GM19025 (cell line): ENCODE data around the gene REEP3.

ENCODE experiments used
- ATAC-seq: cut with Tn5 transposase; IDR thresholded peaks from one replicate; pipeline ENCODE4 v1.9.1; 2021; ENCODE audit warnings: mild to moderate bottlenecking, low read depth, moderate library complexity; ENCODE audit not compliant: unreplicated experiment

The REEP3 gene

GRCh38 chr10:63583909-63584724, 62.9 kb downstream of the REEP3 start:
- ATAC-seq, result no peak

GRCh38 chr10:63584725-63585035, 63.5 kb downstream of the REEP3 start:
- no peak for ATAC-seq

DNA sequence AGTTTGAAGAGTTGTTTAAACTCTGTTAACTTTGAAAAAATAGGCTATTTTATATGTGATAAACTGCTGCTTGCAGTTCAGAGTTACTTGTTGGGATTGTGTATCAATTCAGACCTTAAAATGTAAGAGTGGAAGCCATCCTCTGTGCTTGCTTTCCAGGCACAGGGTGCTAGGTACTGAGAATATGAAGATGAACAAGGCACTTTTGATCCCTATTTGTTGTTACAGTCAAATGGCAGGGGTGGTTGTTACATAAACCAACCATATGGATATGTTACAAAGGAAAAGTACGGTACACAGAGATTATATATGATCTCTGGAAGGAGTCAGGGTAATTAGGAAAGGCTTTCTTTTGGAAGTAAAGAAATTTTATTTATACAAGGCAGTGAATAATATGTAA, 63.8 kb downstream of the REEP3 start:
- no peak for ATAC-seq

- ATAC-seq, result no peak
These were observed 64.8 kb downstream of the REEP3 start for GRCh38 chr10:63586043-63586442.

- ATAC-seq, result no peak
These were observed 66.0 kb downstream of the REEP3 start for GRCh38 chr10:63587191-63587590.

GRCh38 chr10:63588436-63589167, 67.4 kb downstream of the REEP3 start:
- ATAC-seq, result no peak

DNA sequence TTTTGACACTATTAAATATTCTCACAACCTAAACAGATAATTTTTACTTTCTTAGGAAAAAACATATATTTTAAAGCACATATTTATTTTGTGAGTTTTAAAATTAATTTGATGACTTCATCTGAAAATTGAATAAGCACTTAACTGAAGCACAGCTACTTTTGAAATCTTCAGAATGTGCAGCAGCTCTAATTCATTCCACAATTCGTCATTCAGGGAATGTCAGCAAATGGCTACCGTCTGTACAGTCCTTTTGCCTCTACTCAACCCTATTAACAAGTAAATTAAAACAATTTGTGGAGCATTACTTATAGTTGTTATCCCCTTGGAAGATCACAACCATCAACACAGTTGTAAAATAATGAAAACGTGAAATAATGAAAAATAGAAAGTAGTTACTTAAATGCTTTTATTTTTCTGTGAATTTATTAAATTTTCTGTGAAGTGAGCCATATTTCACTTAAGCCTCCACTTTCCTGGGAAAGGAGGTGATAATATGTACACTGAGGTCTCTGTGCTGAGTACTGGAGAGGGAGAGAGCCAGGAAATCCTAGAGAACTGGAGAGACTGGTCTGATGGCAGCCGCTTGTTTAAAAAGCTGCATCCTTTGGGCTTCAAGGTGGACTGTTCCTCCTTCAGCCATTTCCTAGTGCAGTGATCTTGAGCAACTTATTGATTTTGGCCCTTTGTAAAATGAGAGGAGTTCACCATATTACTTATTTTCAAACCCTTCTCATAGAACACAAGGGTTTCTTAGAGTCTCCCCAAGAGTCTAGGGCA, 70.6 kb downstream of the REEP3 start:
- no peak for ATAC-seq

- no peak for ATAC-seq
These were observed 72.4 kb downstream of the REEP3 start for GRCh38 chr10:63593576-63593975.

DNA sequence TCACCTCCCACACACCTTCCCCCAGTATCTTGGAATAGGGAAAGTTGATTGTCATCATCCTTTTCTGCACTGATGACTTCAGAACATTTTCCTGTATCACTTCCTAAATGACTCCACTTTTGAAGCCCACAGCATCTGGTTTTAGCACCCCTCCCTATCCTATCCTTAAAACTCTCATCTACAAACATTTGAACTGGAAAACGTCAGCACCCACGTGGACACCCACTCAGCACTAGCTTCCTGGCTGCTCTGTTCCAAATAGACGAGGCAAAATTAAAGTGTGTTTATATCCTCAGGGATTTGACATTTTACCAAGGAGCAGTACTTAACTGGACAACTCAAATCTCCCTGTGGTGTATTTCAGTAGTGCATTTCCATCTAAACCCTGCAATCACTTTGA, 73.9 kb downstream of the REEP3 start:
- no peak for ATAC-seq

DNA sequence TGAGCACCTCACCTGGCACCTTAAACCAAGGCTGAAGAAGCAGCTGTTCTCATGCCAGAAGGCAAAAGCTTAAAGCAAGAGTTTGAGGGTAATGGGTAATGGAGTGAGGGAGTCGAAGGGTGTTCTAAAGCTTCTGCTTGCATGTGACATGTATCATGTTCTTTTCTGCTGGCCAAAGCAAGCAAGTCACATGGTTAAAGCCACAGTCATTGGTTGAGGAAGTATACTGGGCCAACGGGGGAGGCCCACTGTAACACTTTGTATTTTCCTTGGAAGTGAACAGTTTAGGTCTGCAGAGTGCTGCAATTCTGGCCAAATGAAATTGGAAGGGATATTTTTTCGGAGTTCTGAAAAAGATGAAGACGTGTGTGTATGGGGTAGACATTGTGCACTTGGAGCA, 75.7 kb downstream of the REEP3 start:
- no peak for ATAC-seq

DNA sequence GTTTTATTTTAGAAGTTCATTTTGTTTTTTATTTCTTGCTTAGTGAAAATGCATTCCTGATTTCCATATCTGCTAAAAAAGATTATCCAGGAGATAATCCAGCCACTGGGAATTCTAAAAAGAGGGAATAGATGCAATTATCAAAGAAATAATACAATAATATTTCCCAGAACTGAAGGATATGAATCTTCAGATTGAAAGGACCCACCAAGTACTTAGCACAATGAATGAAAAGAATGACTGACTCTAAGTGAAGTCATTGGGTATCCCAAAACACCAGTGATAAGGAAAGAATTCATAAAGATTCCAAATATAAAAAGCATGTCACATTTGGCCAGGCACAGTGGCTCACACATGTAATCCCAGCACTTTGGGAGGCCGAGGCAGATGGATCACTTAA, 79.3 kb downstream of the REEP3 start:
- no peak for ATAC-seq

DNA sequence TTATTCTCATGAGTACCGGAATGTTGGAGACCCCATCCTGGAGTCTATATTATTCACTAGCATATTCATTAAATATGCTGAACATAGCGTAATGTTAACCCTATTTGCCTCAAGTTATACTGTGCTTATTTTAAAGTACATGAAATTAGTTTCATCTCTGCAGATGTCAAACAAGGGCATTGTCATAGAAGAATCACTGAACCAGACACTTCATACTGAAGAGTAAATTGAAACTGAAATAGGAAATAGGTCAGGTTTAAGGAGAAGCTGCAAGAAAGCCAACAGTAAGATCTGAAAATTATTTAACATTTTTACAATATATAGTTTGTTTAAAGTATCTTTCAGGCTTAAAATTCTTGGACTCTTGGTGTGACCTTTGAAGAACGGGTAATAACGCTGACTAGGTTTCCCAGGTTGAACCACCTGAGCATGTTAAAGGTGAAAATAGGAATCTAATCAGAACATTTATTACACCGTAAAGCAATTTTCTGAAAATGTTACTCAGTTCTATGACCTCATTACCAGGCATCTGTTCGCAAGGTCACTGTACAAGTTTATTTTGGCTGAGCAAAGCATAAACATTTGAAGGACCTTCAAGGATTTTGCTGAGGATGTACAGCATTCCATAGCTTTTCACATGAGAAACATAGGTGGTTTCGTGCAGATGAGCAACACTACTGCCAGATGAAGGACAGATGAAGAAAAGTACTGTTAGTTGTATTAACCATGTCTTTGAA, 82.7 kb downstream of the REEP3 start:
- peak; percentile 63 for ATAC-seq

DNA sequence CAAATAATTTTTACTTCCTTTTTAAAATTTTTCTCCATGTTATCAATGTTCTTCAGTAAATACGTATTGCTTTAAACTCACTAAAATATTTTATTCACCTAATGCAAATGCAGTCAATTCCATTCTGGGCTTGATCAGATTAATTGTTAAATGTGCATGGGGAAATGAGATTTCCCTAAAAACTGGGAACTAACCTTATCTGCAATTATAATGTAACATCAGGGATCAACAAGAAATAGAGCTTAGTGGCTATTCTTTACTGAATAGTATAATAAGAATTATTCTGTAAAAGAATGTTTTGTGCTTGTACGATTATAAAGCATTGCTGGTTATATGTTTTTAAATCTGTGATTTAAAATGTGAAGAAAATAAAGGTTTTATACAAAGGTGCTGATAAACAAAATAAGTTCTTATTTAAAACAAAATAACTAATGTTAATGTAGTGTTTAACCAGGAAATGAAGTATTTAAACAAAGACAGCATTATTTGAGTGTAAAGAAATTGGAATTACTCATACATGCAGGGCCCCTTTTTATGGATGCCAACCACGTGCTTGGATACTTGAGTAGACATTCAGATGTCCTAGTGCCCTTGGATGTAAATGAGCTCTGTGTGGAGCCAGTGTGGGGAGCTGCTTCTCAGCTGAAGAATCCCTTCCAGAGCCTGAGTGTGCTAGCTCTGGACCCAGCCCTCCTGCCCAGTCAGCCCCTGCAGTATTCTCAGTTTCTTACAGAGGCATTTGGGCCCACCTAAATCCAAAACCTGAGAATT, 84.2 kb downstream of the REEP3 start:
- ATAC-seq, result no peak

DNA sequence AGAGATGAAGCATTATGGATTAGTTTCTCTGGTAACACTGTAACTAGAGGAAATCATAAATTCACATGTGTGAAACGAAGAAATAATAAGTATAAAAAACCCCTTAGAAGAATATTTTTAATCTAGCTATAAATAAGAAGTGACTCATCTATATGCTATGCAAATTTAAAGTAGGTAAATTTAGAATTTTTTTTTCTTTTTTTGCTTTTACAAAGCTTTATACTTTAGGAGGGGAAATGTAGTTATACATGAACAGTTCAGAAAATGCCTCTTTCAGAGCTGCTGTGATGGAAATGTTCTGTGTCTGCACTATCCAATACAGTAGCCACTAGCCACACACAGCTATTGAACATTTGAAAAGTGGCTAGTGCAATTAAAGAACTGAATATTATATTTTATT, 87.3 kb downstream of the REEP3 start:
- ATAC-seq, result no peak

DNA sequence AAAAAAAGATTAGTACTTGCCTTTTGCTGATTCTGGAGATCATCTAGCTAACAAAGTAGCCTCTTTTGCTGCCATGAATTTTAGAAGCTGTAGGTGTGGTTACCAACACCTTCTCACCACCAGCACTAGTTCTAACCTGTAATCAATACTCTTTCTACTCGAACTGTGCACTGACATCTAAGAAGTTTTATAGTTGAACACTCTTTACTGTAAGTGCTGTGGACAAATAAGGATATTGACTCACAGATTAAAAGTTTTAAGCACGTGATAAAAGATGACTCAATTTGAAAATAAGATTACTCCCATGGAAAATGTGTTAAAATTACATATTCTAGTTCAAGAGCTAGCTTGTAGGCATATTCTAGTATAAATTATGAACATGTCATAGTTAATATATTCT, 89.9 kb downstream of the REEP3 start:
- no peak for ATAC-seq

DNA sequence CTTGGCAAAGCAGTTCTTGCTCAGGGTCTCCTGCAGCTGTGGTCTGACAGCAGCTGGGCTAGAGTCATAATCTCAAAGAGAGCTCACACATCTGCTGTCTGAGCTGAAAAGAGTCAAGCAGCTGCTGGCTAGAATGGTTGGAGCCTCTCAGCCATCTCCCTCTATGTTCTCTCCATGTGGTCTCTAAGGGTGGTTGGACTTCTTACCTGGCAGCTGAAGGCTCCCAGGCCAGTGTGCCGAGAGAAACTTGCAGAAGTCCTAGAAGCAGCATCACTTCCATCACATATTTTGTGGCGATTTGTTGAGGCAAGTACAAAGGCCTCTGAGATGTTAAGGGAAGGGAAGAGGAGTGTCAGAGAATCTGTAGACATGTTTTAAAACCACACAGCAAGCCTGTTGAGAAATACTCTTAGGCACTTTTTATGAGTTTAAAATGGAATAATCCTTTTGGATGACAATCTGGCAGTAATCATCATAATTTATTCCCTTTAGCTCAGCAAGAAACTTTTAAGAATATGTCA, 93.2 kb downstream of the REEP3 start:
- no peak for ATAC-seq

GRCh38 chr10:63618552-63618951, 97.4 kb downstream of the REEP3 start:
- no peak for ATAC-seq

- ATAC-seq, result no peak
These were observed 98.2 kb downstream of the REEP3 start for GRCh38 chr10:63619426-63619825.

DNA sequence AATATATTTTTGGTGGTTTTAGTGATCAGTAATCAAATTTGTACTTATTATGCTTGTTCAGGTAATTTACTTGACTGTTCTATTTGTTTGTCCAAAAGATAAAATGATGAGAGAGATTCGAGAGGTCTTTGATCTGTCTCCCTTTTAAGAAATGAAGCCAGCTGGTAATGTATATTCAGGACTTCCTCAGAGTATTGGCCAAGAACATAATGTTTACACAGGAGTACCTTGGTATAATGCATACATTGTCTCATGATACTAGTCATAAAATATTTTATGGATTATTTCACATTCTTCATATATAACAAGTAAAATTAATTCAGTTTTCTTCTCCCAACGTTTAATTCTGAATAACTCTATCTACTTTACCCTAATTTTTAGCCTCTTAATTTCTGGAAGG, 100.9 kb downstream of the REEP3 start:
- ATAC-seq, result no peak

- no peak for ATAC-seq
These were observed 103.5 kb downstream of the REEP3 start for GRCh38 chr10:63624701-63625100.
